IPS-NIHi7 (cell line): Measurements from ENCODE around the gene CDRT4.

Experiments used
- DNase-seq: peaks from one replicate; pipeline ENCODE4 v3.0.0; 2012; ENCODE audit warnings: mixed read lengths; ENCODE audit errors: extremely low spot score

The CDRT4 gene

DNA sequence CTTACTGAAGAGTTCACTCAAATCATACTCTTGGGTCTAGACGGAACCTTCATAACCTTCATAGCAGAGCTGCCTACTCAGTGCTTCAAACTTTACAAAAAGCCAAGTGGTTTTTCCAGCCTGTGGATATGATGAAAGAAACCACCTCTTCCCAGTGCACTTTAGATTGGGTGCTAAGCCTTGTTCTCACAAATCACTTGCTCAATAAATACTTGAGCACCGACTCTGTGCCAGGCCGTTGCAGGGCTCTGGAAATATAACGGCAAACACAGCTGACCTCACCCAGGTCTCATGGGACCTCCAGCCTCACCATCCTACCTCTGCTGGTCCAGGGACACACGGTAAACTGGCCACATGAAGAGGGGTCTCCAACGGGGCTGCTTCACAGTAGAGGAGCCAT is 35.7 kb downstream of the CDRT4 start:
- no peak for DNase-seq

- no peak for DNase-seq
Measured at GRCh38 chr17:15431196-15431595, 36.2 kb downstream of the CDRT4 start.

DNA sequence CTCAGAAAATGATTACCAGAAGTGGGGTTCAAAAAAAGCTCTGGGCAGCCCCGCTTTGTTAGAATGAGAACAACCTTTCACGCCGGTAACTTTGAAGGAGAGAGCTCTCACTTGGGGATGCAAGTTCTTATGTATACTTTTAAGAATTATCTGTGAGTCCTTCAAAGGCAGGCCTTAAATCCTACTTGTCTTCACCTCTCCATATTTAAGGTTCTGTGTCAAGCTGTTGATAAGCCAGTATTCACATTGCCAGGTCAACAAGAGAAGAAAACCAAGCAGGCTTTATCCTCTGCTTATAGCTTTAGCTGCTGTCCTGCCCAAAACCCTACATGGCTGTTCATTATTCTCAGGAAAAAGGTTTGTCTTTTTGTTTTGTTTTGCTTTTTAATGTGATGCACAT is 42.9 kb downstream of the CDRT4 start:
- no peak for DNase-seq

DNA sequence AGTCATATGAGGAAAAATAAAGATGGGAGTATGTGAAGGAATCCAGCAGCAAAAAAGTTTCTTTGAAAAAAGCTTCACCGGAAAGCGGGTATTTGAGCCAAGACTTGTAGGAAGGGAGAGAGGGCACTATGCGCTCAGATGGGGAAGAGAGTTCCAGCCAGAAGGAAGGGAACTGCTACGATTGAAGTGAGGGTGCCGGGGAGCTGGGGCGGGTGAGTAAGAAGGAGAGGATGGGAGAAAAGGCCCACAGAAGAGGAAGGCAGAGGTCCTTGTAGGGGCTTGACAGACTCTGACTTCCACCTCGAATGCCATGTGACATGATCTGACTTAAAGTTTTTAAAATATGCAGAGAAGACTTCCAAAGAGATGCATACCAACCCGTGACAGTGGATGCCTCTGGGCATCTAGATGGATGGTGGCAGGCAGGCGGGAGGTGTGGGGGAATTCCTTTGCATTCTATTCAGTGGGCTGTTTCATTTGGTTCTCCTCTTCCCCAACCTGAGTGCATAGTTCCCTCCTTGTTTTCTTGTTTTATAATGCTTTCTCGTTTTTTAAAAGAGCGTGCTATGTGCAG is 44.9 kb downstream of the CDRT4 start:
- no peak for DNase-seq

DNA sequence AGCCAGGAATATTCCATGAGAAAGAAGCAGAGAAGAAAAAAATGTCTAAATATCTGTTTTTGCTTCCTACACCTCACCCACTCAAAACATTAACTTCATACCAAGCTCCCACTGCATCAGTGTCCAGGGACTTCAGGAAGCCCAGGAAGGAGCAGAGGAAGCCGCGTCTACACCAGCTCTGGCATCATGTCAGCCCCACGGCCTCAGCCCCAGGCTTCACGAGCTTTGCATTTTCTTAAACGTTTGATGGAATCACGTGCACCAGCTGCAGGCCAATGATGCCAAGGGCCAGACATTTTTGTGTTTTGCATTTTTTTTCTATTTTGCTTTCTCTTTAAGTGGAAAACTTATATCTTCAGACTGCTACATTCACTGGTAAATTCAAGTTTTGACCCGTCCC is 48.6 kb downstream of the CDRT4 start:
- DNase-seq: no peak

DNA sequence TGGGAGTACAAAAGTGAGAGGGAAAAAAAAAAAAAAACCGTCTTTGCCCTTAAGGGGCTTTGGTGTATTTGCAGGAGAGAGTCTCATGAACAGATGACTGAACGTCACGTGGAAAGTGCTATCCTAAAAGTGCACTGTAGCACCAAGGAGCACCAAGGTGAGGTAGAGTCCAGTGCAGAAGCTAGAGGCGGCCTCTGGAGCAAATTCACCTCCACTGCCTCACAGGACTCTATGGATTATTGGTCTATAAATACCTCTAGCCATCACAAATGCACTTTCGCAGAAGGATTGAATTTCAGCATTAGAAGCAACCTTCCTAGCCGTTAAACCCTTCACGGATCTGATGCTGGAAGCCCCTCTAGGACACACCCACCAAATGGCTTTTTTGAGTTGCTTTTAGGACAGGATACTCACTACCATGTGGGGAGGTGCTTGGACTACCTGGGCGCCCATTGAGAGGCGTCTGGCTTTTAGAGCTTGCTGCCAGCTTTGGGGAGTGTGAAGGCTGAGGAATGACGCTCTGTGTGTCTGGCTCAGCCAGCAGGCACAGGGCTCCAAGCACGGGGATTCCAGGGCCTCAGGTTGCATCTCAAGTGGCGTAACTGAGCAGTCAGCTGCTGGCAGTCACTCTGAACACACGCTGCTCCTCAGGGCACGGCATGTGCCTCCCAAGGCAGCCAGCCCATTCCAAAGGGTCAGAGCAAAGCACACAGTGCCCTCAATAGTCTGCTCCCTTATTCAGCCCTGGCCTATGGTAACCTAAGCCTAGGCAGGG is 52.7 kb downstream of the CDRT4 start:
- no peak for DNase-seq

GRCh38 chr17:15413101-15413771 is 54.2 kb downstream of the CDRT4 start:
- DNase-seq: no peak

GRCh38 chr17:15412606-15413005 is 54.8 kb downstream of the CDRT4 start:
- DNase-seq: no peak

DNA sequence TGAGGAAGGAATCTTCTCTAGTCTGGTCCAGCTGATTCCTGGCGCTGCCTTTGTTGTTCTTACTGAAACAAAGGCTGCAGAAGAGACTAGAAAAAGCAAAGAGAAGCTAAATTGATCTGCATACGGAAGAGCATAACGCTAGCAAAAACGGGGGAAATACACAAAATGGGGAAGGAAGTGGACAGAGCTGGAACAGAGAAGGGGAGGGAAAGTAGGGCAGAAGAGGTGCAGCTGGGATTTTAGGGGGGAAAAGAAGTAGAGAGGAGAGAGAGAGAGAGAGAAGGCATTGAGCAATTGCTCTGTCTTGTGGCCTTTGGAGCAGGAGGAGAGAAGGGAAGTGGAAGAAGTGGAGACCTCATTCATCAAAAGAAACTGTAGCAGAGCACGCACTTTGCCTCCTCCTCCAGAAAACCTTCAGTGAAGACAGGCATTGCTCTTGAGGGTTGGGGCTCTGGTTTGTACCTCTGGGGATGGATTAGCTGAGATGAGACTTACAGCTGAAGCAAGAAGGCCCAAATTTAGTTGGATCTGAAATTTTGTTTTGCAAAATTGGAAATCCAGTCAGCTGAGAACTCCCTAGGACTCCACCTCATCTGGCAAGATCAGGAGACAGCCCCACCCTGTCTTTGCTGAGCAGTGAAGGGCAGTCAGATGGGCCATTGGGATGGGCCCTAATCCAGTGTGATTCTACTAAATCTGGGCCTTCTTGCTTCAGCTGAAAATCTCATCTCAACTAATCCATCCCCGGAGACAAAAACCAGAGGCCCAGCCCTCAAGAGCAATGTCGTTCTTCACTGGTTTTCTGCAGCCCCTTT is 55.8 kb downstream of the CDRT4 start:
- DNase-seq: no peak

DNA sequence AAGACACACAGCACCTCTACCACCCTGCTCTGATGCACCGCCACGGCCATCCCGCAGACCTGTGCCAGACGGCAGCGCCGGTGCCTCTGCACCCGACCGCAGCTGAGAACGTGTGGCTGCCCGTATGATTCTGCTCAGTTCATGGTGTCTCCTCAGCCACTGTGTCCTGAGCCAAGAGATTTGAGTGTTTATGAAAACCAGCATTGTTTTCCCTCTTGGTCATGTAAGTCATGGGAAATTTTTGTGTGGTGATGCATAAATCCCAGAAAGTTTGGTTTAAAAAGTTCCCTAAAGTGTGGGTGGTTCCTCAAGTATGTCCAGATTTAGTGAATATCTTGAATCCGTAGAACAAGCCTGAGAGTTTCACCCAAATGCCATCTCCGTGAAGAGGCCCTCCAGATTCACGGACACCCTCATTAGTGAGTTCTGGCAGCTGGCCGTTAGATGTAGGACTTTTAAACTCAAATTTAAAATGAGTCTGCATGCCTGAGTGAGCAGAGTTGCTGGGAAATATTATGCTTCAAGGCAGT is 57.6 kb downstream of the CDRT4 start:
- DNase-seq: no peak

GRCh38 chr17:15408803-15409202 is 58.6 kb downstream of the CDRT4 start:
- DNase-seq: no peak

DNA sequence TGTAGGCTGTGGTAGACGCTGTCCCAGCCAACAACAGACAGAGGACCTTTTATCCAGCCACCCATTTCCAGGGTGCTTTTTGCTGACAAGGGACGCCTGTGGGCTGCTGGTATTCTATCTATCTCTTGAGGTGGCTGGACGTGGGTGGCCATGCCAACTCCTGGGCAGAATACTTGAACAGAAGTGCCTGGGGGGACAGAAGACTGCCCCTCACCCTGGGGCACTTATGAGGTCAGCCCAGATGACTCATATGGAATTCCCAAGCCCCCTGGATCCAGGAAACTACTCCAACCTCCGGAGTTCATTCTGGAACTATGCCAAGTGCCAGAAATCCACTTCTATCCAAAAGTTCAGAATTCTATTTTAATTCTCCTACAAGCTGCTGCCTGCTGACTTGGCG is 61.3 kb downstream of the CDRT4 start:
- no peak for DNase-seq

- DNase-seq: no peak
Measured at GRCh38 chr17:15405058-15405415, 62.4 kb downstream of the CDRT4 start.

- DNase-seq: no peak
Measured at GRCh38 chr17:15404106-15405057, 63.0 kb downstream of the CDRT4 start.

DNA sequence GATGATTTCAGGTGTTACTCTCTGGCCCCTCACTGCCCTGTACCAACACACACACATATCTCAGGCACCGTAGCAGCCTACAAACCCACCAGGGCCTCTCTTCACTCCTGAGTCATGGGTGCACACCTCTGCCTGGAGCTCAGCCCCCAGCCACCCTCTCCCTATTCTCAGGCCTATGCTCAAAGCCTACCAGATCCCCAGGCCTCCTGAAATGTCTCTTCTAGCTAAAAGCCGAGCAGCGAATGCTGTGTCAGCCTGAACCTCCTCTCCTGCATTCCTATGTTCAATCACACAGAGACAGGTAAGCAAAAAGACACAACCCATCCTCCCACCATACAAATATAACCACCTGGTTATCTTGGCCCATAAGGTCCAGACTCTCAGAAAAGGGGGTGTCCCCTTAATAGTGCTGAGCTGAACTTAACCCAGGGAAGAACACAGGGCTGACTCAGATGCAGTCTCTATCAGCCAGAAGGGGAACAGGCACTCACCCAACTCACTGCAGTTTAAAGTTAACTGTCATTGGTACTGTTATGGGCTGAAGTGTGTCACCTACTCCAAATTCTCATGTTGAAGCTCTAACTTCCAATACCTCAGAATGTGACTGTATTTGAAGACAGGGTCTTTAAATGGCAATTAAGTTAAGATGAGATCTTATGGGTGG is 64.0 kb downstream of the CDRT4 start:
- no peak for DNase-seq

GRCh38 chr17:15399443-15399842 is 68.0 kb downstream of the CDRT4 start:
- no peak for DNase-seq

DNA sequence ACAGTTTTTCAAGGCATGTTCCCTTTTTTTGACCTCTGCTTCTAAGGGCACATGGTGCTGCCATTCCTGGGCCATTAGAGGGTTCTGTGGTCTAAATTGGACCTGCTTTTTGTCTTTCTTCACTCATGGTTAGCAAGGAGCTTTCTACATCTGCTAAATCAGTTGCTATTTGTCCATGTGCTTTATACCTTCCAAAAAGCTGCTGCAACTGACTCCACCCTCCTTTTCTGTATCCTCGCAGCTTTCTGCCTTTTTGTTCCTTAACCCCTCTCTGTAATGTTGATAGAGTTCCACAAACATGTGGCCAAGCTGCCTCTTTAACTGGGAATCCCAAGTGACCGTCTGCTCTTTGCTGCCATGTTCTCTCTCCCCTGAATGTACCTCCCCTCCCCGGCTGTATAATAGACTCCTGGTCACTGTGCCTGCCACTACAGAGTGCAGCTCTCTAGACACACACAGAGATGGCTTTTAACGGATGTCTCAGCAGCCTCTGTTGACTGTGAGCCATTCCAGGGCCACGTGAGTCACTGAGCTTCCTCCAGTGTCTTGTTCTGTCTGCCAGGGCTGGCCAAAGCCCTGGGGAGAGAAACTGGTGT is 68.6 kb downstream of the CDRT4 start:
- no peak for DNase-seq

- DNase-seq: no peak
Measured at GRCh38 chr17:15398291-15398690, 69.1 kb downstream of the CDRT4 start.

DNA sequence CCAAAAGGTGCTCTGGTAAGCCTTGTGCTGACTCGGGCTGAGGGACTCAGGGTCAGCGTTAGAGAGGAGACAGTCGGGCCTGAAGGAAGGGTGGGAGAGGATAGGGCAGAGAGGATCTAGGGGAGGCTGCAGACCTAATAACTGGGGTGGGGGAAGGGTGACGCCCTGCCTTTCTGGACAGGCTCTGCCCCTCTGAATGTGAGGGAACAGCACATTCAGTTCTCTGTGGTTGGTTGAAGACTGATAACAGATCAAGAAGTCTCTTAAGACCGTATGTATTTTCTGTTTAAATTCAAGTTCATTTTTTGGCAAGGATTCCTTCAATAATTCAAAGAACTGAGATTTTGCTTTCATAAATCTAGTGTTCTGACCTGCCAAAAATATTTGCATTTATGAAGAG is 69.8 kb downstream of the CDRT4 start:
- no peak for DNase-seq

GRCh38 chr17:15395091-15395490 is 72.3 kb downstream of the CDRT4 start:
- no peak for DNase-seq
